GM04504 (cell line): Measurements from ENCODE around the gene HOXA6.

ENCODE experiments used
- DNase-seq: peaks from one replicate; pipeline ENCODE4 v3.0.0-alpha.2; 2012; ENCODE audit warnings: low read depth

Gene HOXA6

GRCh38 chr7:27137640-27138315 lies 9.8 kb downstream of the HOXA6 start:
- DNase-seq = no peak

DNA sequence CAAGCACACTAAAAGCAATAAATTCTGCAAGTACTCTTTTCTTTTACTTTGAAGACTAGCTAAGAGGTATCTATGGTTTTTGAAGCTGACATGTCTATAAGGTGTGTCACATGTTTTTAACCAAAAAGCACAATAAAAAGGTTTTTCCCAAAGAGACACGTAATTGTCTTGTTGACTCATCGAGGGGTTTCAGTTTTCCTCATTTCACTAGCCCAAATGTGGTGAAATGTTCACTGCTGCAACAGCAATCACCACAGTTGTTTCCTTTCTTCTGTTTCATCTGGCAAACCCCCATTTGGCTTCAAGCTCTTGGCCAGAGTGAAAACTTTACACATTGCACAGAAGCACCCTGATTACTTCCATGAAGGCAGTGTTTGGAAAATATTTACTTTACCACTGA lies 13.2 kb downstream of the HOXA6 start:
- DNase-seq = peak; percentile 89

GRCh38 chr7:27133409-27134231 lies 14.0 kb downstream of the HOXA6 start:
- no peak for DNase-seq

- DNase-seq = no peak
These were observed 14.6 kb downstream of the HOXA6 start for GRCh38 chr7:27132978-27133377.

- no peak for DNase-seq
These were observed 15.4 kb downstream of the HOXA6 start for GRCh38 chr7:27132214-27132613.

DNA sequence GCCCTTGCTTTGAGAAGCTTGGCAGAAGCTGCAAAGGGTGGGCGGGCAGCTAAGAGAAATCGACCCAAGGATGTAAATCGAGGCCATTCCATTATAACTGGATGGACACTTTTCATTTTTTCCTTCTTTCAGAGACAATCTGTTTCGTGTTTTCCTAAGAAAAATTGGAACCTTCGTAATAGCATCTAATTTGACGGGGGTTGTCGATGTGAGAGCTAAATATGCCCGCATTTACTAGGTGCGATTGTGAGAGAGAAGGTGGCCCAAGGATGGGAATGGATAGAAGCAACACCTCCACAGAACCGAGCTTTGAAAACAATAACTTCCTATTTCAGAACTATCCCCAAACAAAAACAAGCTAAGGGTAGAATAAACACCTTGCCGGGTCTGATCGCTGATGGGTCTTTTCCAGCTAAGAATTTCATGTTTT lies 16.2 kb downstream of the HOXA6 start:
- no peak for DNase-seq

DNA sequence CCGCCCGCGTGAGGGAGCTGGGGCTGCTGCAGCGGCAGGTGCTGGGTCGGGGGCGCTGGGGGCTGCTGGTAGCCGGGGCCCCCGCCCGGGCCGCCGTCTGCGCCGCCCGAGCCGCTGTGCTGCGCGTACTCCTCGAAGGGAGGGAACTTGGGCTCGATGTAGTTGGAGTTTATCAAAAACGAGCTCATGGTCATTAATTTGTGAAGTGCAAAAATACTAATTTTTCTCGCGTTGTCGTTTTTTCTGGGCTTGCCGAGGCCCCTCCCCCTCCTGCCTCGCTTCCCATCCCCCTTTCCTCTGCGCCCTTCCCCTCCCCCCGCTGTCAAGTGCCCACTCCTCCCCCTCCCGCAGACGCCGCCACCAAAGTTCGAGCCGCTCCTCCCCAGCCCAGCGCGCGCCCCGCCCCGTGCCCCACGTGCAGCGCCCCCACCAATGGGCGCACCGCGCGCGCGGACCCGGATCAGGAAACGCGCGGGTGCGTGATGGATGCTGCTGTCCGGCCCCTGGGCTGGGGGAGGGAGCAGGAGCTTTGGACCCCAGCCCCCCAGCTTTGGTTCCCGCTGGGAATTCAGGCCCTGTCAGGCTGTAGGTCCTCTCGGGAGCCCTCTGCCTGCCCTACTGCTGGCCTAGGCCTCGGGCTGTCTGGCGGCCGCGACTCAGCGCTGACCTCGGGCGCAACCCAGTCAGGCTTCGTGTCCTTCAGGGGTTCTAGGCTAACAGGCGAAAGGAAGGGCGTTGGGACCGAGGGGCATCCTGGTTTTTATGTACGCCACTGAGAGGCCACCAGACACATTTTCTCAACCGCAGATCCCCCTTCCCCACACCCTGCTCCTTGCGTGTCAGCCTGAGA lies 16.8 kb downstream of the HOXA6 start, which contains the start of gene HOXA4:
HOXA4 (minus strand) TSS at position 218 of the 850 bp plus-strand sequence; CDS start at position 194, 24 bp downstream.
- DNase-seq = no peak

DNA sequence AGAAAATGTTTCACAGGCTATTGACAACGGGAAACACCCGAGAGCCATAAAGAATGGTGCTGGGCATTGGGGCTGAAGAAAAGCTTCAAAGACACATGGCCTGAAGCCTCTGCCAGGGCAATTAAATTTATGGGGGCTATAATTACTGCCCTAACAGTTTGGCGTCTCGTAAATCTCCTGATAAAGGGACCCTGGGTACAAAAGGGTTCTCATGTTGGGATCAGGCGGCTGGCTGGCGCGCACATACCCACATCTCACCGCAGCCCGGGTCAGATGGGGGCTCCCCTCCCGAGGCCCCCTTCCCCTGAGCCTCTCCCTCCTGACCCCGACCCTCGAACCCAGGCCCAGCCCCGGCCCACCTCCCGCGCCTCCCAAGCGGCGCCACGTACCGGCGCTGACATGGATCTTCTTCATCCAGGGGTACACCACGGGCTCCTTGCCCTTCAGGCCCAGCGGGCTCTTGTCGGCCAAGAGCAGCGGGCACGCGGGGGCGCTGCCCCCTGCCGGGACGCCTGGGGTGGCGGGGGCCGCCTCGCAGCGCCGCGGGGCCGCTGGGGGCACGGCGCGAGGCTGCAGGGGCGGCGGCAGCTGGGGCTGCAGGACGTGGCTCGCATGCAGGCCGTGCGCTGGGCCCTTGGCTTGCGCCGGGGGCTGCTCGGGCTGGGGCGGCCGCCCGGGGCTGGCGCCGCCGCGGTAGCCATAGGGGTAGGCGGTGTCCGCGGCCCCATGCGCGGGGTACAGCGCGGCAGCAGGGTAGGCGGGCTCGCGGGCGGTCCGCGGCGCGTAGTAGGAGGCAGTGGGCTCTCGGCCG lies 17.6 kb downstream of the HOXA6 start:
- DNase-seq = no peak

DNA sequence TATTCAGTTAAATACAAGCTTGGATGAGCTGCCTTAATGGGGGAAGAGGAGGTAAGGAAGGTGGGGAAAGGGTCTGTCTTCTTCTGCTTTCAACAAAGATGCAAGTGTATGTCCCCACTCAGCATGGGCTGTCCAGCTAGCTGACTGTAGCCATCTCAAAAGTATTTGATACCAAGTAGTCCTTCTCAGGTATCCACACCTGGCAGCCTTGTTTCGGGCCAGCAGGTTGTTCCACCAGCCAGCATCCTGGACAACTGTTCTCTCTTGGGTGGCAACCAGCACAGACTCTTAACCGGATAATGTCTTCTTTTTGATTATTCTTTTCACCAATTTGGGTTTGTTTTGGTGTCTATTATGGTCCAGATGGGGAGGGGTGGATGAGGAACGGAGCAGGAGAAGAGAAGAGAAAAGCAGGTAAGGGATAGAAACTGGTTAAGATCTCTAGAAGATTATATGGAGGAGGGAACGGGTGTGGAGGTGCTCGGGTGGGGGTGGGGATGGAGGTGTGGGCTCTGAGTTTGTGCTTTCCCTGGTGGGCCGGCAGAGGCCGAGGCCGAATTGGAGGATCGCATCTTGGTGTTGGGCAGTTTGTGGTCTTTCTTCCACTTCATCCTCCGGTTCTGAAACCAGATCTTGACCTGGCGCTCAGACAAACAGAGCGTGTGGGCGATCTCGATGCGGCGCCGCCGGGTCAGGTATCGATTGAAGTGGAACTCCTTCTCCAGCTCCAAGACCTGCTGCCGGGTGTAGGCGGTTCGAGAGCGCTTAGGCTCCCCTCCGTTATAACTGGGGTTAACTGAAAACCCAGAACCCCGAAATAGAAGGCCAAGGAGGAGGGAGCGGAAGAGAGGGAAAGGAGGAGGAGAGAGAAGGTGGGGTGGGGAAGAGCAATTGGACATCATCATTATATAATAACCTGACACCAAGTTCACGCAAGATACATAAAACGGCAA lies 18.5 kb downstream of the HOXA6 start:
- DNase-seq = no peak

DNA sequence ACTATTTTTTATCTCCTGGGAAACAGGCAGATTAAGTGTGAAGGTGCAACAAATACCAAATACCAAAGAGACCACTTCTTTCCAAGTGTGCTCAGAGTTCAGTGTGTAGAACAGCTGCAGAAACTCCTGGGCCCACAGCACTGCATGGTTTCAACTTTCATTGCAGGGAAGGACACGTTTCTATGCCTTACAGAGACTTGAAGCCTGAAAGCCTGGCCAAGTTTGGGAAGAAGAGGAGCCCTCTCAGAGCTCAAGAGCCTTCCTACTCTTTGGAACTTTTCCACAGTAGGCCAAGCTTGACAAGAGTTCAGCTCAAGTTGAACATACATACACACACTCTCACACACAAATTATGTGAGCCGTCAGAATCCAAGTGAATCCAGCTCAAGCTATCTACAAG lies 19.5 kb downstream of the HOXA6 start:
- no peak for DNase-seq

- no peak for DNase-seq
These were observed 20.8 kb downstream of the HOXA6 start for GRCh38 chr7:27126596-27127327.

- DNase-seq = no peak
These were observed 21.6 kb downstream of the HOXA6 start for GRCh38 chr7:27125986-27126394.

- DNase-seq = no peak
These were observed 22.5 kb downstream of the HOXA6 start for GRCh38 chr7:27124902-27125689.

- no peak for DNase-seq
These were observed 23.3 kb downstream of the HOXA6 start for GRCh38 chr7:27124096-27124901.

GRCh38 chr7:27123477-27124053 lies 24.0 kb downstream of the HOXA6 start:
- DNase-seq = no peak

GRCh38 chr7:27123007-27123476 lies 24.5 kb downstream of the HOXA6 start:
- no peak for DNase-seq
